ENCODE results near the gene RBBP7.

The RBBP7 gene

DNA sequence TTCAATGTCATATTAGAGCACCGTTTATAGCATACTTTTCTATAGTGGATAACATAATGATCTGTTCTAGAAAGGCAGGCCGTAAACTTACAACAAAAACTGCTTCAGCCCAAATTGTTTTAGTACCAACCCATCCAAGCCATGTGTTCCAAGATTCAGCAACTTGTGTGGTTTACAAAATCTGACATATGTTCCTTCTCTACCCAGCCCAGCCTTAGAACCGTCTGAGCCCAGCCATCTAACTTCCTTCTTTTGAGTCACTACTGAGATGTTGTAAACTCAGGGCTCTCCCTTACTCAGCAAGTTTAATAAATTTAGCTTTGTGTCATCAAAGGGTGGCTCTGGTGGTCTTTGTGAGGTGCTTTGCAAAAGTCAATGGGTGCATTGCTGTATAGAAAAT lies 43.9 kb upstream of the RBBP7 start:
- TF ChIP-seq FOXP2 (optimal IDR thresholded peaks at IDR 0.05; ENCODE audit: borderline replicate concordance, extremely low read depth, extremely low read length, insufficient read depth) = no peak

DNA sequence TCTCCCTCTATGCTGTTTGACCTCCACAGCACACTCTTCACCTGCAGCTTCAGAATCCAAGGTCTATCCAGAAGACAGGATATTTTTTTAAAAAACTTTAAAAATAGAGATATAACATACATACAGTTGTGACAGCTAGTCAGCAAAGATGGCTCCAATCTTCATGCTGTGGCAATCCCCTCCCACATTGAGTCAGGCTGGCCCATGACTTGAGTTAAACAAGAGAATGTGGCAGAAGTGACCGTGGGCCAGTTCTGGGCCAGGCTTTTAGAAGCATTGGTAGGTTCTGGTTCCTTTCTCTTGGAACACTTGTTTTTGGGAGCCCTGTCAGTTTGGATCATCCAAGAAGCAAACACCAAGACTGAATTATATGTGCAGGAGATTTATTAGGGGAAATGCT lies 40.2 kb upstream of the RBBP7 start:
- TF ChIP-seq POLR2AphosphoS5 (IDR thresholded peaks at IDR 0.05; ENCODE audit: low read depth, low read length) (no peak), SIN3A (IDR thresholded peaks at IDR 0.05; ENCODE audit: borderline replicate concordance, insufficient read depth, low read length) (no peak), TAF1 (IDR thresholded peaks at IDR 0.05; ENCODE audit: borderline replicate concordance, insufficient read depth, low read length) (no peak), FOXP2 (optimal IDR thresholded peaks at IDR 0.05; ENCODE audit: borderline replicate concordance, extremely low read depth, extremely low read length, insufficient read depth) (no peak)
- TF ChIP-seq, protein P1, sequence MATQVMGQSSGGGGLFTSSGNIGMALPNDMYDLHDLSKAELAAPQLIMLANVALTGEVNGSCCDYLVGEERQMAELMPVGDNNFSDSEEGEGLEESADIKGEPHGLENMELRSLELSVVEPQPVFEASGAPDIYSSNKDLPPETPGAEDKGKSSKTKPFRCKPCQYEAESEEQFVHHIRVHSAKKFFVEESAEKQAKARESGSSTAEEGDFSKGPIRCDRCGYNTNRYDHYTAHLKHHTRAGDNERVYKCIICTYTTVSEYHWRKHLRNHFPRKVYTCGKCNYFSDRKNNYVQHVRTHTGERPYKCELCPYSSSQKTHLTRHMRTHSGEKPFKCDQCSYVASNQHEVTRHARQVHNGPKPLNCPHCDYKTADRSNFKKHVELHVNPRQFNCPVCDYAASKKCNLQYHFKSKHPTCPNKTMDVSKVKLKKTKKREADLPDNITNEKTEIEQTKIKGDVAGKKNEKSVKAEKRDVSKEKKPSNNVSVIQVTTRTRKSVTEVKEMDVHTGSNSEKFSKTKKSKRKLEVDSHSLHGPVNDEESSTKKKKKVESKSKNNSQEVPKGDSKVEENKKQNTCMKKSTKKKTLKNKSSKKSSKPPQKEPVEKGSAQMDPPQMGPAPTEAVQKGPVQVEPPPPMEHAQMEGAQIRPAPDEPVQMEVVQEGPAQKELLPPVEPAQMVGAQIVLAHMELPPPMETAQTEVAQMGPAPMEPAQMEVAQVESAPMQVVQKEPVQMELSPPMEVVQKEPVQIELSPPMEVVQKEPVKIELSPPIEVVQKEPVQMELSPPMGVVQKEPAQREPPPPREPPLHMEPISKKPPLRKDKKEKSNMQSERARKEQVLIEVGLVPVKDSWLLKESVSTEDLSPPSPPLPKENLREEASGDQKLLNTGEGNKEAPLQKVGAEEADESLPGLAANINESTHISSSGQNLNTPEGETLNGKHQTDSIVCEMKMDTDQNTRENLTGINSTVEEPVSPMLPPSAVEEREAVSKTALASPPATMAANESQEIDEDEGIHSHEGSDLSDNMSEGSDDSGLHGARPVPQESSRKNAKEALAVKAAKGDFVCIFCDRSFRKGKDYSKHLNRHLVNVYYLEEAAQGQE (IDR thresholded peaks at IDR 0.05; ENCODE audit: insufficient read depth in 1 of 2, low read depth in 2 of 2, low read length in 2 of 2) = no peak

DNA sequence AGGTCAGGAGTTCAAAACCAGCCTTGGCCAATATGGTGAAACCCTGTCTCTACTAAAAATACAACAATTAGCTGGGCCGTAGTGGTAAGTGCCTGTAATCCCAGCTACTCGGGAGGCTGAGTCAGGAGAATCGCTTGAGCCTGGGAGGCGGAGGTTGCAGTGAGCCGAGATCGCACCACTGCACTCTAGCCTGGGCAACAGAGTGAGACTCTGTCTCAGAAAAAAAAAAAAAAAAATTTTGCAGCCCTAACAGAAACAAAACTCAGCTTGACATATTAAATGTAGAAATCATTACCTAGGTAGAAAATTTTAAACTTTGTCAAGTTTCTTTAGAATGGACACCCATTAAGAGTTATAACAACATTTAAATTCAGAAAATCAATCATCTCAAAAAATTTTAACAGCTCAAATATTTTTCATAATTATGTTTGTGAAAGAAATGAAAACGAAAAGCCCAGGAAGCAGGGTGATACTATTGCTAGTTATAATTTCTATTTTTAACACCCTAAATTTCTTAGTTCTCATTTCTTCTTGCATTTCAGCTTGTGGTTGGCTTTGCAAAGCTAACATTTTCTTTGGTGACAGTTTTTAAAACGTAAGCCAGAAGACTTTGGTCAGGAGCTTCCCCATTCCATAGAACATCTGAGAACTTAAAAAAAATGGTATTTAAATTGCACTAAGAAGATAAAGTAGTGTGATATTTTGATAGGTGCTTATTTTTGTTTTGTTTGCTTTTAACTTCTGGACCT lies 33.3 kb upstream of the RBBP7 start:
- TF ChIP-seq, protein P1 (IDR thresholded peaks at IDR 0.05; ENCODE audit: insufficient read depth in 1 of 2, low read depth in 2 of 2, low read length in 2 of 2) = no peak
- no peak for TF ChIP-seq SIN3A (IDR thresholded peaks at IDR 0.05; ENCODE audit: borderline replicate concordance, insufficient read depth, low read length)
- no peak for TF ChIP-seq POLR2AphosphoS5 (IDR thresholded peaks at IDR 0.05; ENCODE audit: low read depth, low read length)
- TF ChIP-seq FOXP2 (optimal IDR thresholded peaks at IDR 0.05; ENCODE audit: borderline replicate concordance, extremely low read depth, extremely low read length, insufficient read depth) = no peak
- no peak for TF ChIP-seq TAF1 (IDR thresholded peaks at IDR 0.05; ENCODE audit: borderline replicate concordance, insufficient read depth, low read length)

DNA sequence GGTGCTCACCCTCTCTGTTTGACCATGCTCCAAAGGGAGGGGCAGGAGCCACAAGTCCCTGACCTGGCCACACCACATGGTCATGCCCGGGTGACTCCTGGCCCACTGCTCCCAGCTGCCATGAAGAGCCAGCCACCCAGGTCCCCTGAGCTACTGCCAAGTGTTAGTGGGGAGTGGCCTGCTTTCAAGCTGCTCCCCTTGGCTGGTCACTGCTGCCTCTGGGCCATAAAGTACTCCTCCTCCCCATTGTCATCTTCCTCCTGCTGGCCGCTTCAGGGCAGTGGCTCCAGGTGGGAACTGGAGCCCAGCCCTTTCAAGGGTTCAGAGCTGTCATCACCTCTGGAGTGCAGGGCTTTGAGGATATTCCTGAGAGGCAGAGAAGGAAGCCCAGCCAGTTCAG lies 27.3 kb upstream of the RBBP7 start:
- TF ChIP-seq FOXP2 (optimal IDR thresholded peaks at IDR 0.05; ENCODE audit: borderline replicate concordance, extremely low read depth, extremely low read length, insufficient read depth) (no peak), POLR2AphosphoS5 (IDR thresholded peaks at IDR 0.05; ENCODE audit: low read depth, low read length) (no peak), TAF1 (IDR thresholded peaks at IDR 0.05; ENCODE audit: borderline replicate concordance, insufficient read depth, low read length) (no peak)
- TF ChIP-seq, protein P1 (IDR thresholded peaks at IDR 0.05; ENCODE audit: insufficient read depth in 1 of 2, low read depth in 2 of 2, low read length in 2 of 2) = no peak

GRCh38 chrX:16892504-16893362 lies 22.6 kb upstream of the RBBP7 start:
- TF ChIP-seq, protein P1 (IDR thresholded peaks at IDR 0.05; ENCODE audit: insufficient read depth in 1 of 2, low read depth in 2 of 2, low read length in 2 of 2) = no peak
- TF ChIP-seq POLR2AphosphoS5 (IDR thresholded peaks at IDR 0.05; ENCODE audit: low read depth, low read length) (no peak), FOXP2 (optimal IDR thresholded peaks at IDR 0.05; ENCODE audit: borderline replicate concordance, extremely low read depth, extremely low read length, insufficient read depth) (no peak), SIN3A (IDR thresholded peaks at IDR 0.05; ENCODE audit: borderline replicate concordance, insufficient read depth, low read length) (no peak), TAF1 (IDR thresholded peaks at IDR 0.05; ENCODE audit: borderline replicate concordance, insufficient read depth, low read length) (no peak)
